PC-3 (cell line): Measurements from ENCODE around the gene SEPTIN10.

Experiments used
- EZH2 ChIP-seq: fragments of 300-600 bp; sonication (generic); IDR thresholded peaks from one replicate; pipeline ENCODE4 v1.6.1; 2017; ENCODE audit warnings: antibody characterized with exemption, mild to moderate bottlenecking, low read length; ENCODE audit not compliant: unreplicated experiment
- EZH2phosphoT487 ChIP-seq: fragments of 300-600 bp; sonication (generic); IDR thresholded peaks from 2 replicates; pipeline ENCODE4 v1.6.1; 2018; ENCODE audit warnings: mild to moderate bottlenecking, antibody characterized with exemption, low read length, borderline replicate concordance
- TF ChIP-seq, protein P1 (sequence below): fragments of 300-600 bp; sonication (generic); conservative IDR thresholded peaks from 2 replicates; pipeline ENCODE4 v1.5.1; 2017; ENCODE audit warnings: antibody characterized with exemption, low read depth, mild to moderate bottlenecking, low read length

DNA sequence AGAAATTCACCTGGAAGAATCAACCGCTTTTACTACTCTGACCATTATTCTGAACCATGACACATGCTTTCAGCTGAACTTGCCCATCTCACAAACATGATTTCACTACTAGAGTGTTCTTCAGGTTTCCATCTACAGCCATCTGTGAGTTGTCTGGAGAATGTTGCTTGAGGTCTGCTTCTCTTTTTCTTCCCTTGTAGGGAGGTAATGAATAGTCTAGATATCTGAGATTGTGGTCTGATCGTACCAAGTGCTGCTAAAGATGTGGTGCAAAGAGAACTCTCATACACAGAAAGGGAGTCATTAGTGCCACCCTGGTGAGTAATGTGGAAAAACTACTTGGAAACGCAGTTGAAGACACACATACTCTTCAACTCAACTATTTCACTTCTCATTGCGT, 10.6 kb upstream of the SEPTIN10 start:
- TF ChIP-seq, protein P1, sequence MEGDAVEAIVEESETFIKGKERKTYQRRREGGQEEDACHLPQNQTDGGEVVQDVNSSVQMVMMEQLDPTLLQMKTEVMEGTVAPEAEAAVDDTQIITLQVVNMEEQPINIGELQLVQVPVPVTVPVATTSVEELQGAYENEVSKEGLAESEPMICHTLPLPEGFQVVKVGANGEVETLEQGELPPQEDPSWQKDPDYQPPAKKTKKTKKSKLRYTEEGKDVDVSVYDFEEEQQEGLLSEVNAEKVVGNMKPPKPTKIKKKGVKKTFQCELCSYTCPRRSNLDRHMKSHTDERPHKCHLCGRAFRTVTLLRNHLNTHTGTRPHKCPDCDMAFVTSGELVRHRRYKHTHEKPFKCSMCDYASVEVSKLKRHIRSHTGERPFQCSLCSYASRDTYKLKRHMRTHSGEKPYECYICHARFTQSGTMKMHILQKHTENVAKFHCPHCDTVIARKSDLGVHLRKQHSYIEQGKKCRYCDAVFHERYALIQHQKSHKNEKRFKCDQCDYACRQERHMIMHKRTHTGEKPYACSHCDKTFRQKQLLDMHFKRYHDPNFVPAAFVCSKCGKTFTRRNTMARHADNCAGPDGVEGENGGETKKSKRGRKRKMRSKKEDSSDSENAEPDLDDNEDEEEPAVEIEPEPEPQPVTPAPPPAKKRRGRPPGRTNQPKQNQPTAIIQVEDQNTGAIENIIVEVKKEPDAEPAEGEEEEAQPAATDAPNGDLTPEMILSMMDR: no peak
- TF ChIP-seq EZH2 (no peak), EZH2phosphoT487 (no peak)
